ENCODE data around the gene VWA8. TPM values are rescaled to one million over a fixed set of nuclear protein-coding genes. Genes with fewer than 3 reads are reported as not detected.

VWA8 gene
- polyA plus RNA-seq, 1 of the 3 experiments (the other 2 are of a cell fraction), result 5.5 TPM

- no peak for TF ChIP-seq REST (IDR thresholded peaks at IDR 0.05; ENCODE audit: low read depth, low read length)
- TF ChIP-seq TEAD4 (IDR thresholded peaks at IDR 0.05; ENCODE audit: borderline replicate concordance, insufficient read depth), result no peak
- TF ChIP-seq POLR2AphosphoS5 (IDR thresholded peaks at IDR 0.05; ENCODE audit: low read depth, low read length), result no peak
- TF ChIP-seq RFX5 (IDR thresholded peaks at IDR 0.05; ENCODE audit: low read length), result no peak
- TF ChIP-seq NFIC (IDR thresholded peaks at IDR 0.05; ENCODE audit: borderline replicate concordance), result no peak
Observed at GRCh38 chr13:41782086-41782485, 178.8 kb downstream of the VWA8 start (continued).

- Histone ChIP-seq H3K4me1 (ENCODE audit: control insufficient read depth in 1 of 2, insufficient read depth in 2 of 2, low read depth in 1 of 2, low read length in 1 of 2) (peaks cover 0 to 9% of the 10 kb centered on the region in 2 experiments; a peak in 1 of 4 replicates), H3K9ac (no peak overlapping the region), H2AFZ (ENCODE audit: low read depth) (no peak overlapping the region; the same call in 1 of the 2 replicates), H3K9me2 (peaks cover 3% of the 10 kb centered on the region; the same call in 1 of the 2 replicates), H3K27ac (ENCODE audit: low read depth in 2 of 2, low read length in 1 of 2) (peak overlapping the region; percentile 35 to 62; a peak in 3 of 4 replicates), H3K27me3 (ENCODE audit: insufficient read depth) (no peaks in the 10 kb centered on the region), H3F3A (replicated peaks; ENCODE audit: insufficient read depth) (peaks cover 4% of the 10 kb centered on the region), H4K20me1 (ENCODE audit: insufficient read depth) (no peaks in the 10 kb centered on the region), H3K79me2 (ENCODE audit: insufficient read depth) (no peaks in the 10 kb centered on the region), H3K36me3 (replicated peaks in 1 of 2; ENCODE audit: control insufficient read depth in 1 of 2, insufficient read depth in 2 of 2, low read length in 1 of 2) (peaks cover 2 to 3% of the 10 kb centered on the region in 2 experiments), H3K4me2 (peak overlapping the region; percentile 40), H3K4me3 (ENCODE audit: low read depth in 2 of 2, low read length in 1 of 2) (no peak overlapping the region), H3K9me3 (no peaks in the 10 kb centered on the region)
- no peak for DNase-seq
- 71% methylated on average over 5 of the region's 5 CpGs for WGBS (ENCODE audit: low lambda C conversion rate)
- ChIA-PET CTCF (no interaction called here), POLR2A (no interaction called here)
- no peak for TF ChIP-seq EZH2phosphoT487 (IDR thresholded peaks at IDR 0.05; ENCODE audit: borderline replicate concordance, low read depth)
- TF ChIP-seq USF1 (IDR thresholded peaks at IDR 0.05; ENCODE audit: borderline replicate concordance, low read depth), result no peak
- no peak for TF ChIP-seq ZBTB33 (IDR thresholded peaks at IDR 0.05; ENCODE audit: borderline replicate concordance, low read depth)
- no peak for TF ChIP-seq MAX (IDR thresholded peaks at IDR 0.05; ENCODE audit: low read depth)
- TF ChIP-seq TEAD4 (IDR thresholded peaks at IDR 0.05; ENCODE audit: borderline replicate concordance, insufficient read depth), result no peak
- TF ChIP-seq FOXJ3 (CRISPR knock-in tag; IDR thresholded peaks at IDR 0.05), result no peak
- TF ChIP-seq NFIC (IDR thresholded peaks at IDR 0.05; ENCODE audit: borderline replicate concordance), result peak; percentile 28; the same call in 1 of the 2 replicates
- no peak for TF ChIP-seq POLR2AphosphoS5 (IDR thresholded peaks at IDR 0.05; ENCODE audit: low read depth, low read length)
- peak; percentile 50; the same call in 1 of the 2 replicates for TF ChIP-seq ELF1 (IDR thresholded peaks at IDR 0.05)
- TF ChIP-seq TCF12 (IDR thresholded peaks at IDR 0.05), result no peak
- TF ChIP-seq JUND (IDR thresholded peaks at IDR 0.05), result no peak
Observed at GRCh38 chr13:41780715-41781706, 179.9 kb downstream of the VWA8 start.
